ENCODE measurements around the gene EFCAB5. TPM values are rescaled to one million over a fixed set of nuclear protein-coding genes. Genes with fewer than 3 reads are reported as not detected.
"Not testable (repeated sequence)": the region's sequence is repeated elsewhere in the genome, so short reads cannot be mapped to it uniquely, and the experiment has no call there.

The EFCAB5 gene
- total RNA-seq, 1 donor from 2014 or later, result 1.6 TPM

DNA sequence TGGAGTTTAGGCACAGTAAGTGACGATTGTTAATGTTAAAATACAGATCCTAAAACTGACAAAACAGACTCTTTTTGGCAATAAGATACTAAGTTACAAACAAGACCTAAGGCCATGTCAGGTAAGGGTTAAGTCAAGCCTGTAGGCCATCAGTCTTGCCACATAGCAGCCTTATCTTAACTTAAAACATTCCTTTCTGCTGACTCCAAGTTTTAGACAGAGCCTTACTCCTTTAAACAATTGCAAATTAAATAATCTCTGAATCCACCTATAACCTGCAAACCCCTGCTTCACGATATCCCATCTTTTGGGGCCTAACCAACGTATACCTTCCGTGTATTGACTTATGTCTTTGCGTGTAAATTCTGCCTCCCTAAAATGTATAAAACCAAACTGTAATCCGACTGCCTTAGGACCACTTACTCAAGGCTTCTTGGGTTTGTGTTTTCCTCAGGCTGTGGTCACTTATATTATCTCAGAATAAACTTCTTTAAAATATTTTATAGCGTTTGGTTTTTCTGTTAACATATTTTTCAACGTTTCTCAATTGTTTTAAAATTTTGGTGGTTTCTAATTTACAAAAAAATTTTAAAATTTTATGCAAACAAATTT, 64.4 kb downstream of the EFCAB5 start:
- DNase-seq (ENCODE audit: low spot score), result no peak

DNA sequence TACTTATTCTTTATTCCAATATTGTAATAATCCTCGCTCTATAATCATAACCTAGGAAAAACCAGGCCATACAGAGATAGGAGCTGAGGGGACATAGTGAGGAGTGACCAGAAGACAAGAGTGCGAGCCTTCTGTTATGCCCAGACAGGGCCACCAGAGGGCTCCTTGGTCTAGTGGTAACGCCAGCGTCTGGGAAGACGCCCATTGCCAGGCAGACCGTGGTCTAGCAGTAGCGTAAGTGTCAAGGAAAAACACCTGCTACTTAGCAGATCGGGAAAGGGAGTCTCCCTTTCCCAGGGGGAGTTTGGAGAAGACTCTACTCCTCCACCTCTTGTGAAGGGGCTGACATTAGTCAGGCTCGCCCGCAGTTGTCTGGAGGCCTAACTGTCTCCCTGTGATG, 70.5 kb downstream of the EFCAB5 start:
- DNase-seq (ENCODE audit: low spot score), result not testable (repeated sequence)

DNA sequence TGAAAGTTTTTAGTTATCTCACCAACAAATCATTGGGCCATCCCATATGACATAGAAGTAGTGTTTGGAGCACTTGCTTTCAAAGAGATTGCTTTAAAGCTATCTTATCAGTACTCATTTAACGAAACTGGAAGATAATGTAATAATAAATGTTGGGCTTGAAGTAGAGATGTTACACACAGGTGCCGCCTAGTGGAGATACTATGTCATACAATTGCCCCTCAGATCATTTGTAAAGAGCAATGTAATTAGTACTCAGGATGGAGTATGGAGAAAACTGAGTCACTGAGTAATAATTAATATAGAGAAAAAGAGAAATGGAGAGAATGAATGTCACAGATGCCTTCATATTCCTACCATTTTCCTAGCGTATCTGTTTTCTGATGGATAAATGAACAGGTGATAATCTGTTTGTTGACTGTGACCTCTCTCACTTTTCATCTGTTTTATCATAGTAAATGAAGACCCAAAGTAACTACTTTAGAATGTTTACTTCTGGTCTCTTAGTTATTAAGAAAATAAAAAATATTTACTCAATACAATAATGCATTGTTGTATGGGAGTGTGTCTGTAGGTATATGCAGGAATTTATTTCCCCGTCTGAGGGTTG, 80.4 kb downstream of the EFCAB5 start:
- DNase-seq (ENCODE audit: low spot score), result no peak

DNA sequence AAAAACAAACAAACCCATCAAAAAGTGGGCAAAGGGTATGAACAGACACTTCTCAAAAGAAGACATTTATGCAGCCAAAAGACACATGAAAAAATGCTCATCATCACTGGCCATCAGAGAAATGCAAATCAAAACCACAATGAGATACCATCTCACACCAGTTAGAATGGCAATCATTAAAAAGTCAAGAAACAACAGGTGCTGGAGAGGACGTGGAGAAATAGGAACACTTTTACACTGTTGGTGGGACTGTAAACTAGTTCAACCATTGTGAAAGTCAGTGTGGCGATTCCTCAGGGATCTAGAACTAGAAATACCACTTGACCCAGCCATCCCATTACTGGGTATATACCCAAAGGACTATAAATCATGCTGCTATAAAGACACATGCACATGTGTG, 83.9 kb downstream of the EFCAB5 start:
- not testable (repeated sequence) for DNase-seq (ENCODE audit: low spot score)

DNA sequence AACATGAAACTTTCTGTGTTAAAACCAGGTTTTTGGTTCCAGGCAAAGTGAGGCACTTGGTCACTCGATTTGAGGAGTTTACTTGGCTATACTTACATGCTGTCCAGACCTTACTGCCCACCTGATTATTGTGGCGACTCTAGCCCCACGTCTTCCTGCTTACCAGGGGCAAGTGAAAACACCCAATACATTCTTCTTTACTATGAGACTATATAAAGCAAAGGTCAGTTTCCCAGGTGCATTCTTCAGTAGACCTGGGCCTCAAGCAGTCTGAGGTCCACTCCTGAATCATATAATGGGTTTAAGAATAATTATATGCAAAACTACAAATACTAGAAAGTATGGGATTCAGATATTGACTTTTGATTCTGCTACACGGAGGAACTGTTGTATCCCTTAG, 86.2 kb downstream of the EFCAB5 start:
- DNase-seq (ENCODE audit: low spot score), result no peak

DNA sequence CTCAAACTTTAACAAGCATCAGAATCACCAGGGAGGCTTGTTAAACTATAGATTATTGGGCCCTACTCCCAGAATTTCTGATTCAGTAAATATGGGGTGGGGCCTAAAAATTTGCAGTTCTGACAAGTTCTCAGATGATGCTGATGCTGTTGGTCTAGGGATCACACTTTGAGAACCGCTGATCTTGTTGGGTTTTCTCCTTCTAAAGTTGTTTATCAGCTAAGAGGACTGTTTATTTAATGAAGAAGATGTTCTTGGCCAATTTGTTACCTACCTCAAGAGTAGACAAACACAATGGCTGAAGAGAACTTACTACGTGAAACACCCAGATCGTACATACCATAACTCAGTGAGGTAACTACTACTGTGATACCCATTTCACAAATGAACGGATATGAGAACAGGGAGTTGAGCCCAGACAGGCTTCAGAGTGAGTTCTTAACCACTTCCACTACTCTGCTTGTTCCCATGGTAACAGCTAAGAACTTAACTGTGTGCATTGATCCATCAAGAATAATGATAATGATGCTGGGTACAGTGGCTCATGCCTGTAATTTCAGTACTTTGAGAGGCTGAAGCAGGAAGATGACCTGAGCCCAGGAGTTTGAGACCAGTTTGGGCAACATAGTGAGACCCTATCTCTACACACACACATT, 89.9 kb downstream of the EFCAB5 start:
- no peak for DNase-seq (ENCODE audit: low spot score)

DNA sequence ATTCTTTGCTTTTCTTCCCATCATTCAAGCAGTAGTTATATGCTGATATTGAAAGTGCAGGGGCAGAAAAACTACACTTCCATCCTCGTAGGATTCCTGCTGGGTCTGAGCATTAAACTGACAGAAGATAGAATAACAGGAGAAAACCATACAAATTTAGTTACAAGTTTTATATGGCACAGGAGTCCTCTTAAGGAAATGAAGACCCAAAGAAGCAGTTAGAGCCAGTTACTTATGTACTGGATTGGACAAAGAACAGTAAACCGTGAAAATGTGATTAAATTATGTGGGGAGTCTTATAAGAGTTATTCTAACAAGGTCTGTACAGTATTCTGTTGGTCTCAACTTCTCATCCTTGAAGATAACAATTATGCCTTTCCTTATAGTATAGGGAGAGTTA, 93.9 kb downstream of the EFCAB5 start:
- no peak for DNase-seq (ENCODE audit: low spot score)

DNA sequence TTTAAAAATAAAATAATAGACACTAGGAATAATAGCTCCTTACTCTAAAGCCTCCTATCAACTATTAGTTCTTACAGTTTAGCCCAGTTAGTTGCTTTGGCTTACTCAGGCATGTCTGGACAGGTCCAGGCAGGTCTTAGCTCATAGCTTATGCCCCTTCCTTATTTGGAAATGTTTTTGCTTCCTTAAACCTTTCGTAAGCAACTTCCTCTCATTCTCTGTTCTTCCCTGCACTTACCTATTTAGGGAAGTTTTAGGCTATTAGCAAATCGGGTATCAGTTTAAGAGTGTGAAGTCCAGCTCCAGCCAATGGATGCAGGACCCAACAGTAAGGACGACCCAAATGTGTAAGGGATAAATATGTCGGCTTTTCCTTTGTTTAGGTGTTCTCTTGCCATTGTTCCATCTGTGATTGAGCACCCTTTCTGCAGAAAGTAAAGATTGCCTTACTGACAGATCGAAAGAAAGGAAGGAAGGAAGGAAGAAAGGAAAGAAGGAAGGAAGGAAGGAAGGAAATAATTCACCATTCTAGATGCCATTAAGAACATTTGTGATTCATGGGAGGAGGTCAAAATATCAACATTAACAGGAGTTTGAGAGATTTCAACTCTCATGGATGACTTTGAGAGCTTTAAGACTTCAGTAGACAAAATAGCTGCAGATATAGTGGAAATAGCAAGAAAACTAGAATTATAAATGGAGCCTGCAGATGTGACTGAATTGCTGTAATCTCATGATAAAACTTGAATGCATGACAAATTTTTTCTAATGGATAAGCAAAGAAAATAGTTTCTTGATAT, 99.5 kb downstream of the EFCAB5 start:
- not testable (repeated sequence) for DNase-seq (ENCODE audit: low spot score)

DNA sequence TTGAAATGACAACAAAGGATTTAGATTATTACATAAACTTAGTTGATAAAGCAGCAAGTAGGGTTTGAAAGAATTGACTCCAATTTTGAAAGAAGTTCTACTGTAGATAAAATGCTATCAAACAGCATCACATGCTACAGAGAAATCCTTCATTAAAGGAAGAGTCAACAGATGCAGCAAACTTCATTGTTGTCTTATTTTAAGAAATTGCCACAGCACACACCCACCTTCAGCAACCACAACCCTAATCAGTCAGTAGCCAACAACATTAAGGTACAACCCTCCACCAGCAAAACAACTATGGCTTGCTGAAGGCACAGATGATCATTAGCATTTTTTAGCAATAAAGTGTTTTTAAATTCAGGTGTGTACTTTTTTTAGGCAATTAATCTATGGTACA, 100.1 kb downstream of the EFCAB5 start:
- DNase-seq (ENCODE audit: low spot score), result no peak

DNA sequence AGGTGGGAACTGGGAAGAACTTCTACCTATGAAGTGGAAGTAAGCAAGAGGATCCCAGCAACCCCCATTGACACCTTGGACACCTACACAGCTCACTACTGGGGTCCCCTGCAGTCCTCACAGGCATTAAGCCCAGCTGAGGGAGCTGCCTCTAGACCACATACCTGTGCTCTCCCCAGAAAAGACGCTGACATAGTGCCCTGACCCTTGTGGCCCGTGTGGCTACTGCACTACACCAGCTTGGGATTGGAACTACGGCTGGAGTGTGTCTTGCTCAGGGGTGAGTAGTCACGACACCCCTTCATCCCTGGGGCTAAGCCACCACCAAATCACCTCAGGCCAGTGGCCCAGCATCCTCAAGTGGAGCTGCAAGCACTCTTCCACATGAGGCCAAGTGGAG, 120.9 kb downstream of the EFCAB5 start:
- no peak for DNase-seq (ENCODE audit: low spot score)

DNA sequence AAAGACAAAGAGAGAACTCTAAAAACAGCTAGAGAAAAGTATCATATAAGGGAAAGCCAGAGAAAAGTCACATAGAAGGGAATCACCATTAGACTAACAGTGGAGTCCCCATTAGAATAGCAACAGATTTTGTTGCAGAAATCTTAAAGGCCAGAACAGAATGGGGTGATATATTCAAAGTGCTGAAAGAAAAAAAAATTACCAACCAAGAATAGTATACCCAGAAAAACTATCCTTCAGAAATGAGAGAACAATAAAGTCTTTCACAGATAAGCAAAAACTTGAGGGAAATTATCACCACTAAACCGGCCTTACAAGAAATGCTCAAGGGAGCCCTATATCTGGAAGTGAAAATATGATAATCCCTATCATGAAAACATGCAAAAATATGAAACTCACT, 123.3 kb downstream of the EFCAB5 start:
- DNase-seq (ENCODE audit: low spot score), result no peak

DNA sequence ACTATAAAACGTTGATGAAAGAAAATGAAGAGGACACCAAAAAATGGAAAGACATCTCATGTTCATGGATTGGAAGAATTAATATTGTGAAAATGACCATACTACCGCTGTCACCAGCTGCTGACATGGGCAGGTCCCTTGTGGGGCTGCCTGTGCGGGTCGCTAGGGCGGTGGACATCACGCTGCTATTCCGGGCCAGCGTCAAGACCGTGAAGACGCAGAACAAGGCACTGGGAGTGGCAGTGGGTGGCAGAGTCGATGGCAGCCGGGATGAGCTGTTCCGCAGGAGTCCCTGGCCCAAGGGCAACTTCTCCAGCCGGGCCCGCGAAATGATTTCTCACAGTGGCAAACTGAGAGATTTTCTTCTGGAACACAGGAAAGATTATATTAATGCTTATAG, 127.0 kb downstream of the EFCAB5 start:
- no peak for DNase-seq (ENCODE audit: low spot score)

DNA sequence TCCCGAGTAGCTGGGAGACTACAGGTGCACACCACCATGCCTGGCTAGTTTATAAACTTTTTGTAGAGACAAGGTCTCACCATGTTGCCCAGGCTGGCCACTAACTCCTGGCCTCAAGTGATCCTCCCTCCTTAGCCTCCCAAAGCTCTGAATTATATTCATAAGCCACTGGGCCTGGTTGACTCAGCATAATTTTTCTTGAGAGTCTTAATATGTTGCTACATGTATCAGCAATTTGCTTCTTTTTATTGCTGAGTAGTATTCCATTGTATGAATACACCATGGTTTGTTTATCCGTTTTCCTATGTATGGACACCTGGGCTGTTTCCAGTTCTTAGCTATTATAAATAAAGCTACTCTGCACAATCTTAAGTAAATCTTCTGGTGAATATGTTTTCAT, 132.8 kb downstream of the EFCAB5 start:
- no peak for DNase-seq (ENCODE audit: low spot score)

DNA sequence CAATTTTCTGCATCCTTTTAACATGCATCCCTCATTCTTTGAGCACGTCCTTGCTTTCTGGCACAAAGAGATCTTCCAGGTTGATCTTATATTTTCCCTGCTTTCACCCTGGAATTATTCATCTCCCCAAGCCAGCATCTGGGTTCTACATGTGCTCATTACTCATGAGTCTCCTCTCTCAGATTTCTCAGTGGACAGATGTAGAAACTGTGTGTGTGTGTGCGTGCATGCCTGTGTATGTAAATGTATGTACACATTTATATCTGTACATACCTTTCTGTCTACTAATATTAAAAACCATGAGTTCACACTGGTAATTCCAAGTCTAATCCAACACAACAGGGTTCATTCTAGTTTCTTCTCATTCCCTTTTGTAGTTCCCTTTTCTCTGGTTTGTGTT, 133.3 kb downstream of the EFCAB5 start:
- no peak for DNase-seq (ENCODE audit: low spot score)

DNA sequence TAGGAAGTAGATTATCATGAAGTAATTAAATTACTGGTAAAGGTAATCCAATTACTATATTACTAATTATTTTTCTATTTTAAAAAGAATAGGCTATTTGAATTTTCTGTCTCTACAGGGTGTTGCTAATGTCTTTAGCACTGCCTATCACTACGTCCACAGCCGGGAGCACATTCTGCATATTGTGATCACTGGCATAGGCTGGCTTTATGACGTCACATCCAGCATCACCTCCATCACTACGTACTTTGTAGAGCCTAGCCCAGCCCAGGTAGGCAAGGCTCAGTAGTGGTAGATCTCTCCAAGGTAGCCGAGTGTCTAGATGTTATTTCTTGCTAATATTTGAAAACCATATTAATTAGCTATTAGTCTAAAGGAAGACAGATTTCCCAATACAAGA, 141.3 kb downstream of the EFCAB5 start:
- DNase-seq (ENCODE audit: low spot score), result no peak

DNA sequence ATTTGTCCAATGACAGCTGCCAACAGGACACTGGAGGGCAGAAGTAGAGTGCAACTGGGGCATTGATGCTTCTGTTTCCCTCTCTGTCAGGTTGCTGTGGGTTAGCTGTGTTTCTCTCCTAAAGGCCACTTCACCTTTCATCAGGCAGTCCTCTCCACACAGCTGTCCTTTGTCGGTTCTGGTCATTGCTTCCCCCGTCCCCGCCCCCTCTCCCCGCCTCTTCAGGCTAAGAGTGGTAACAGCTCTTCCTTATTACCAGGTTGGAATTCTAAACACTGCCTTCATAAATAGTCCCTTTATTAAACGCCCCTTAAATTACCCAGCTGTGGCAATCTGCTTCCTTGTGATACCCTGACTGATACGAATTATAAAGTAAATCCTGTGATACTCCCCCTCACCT, 143.4 kb downstream of the EFCAB5 start:
- DNase-seq (ENCODE audit: low spot score), result no peak

DNA sequence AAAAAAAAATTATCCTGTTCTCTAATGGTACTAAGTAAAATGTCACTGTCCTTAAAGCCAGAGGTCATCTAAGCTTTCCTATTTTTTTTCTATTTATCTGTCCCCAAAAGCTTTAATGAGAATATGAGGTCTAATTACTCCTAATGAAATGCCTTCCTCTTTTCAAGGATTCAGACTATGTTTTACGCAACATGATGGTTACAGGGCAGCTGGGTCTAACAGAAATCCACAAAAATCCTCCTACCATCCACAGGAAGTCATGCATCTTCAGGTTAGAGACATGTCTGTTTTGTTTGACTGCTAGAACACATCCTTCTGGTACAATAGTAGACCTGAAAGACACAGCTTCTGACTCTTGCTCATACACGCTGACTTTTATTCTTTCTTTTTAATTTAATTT, 145.5 kb downstream of the EFCAB5 start:
- no peak for DNase-seq (ENCODE audit: low spot score)

DNA sequence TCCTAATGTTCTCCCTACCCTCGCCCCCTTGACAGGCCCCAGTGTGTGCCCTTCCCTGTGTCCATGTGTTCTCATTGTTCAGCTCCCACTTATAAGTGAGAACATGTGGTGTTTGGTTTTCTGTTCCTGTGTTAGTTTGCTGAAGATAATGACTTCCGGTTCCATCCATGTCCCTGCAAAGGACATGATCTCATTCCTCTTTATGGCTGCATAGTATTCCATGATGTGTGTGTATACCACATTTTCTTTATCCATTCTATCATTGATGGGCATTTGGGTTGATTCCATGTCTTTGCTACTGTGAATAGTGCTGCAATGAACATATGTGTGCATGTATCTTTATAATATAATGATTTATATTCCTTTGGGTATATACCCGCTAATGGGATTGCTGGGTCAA, 146.0 kb downstream of the EFCAB5 start:
- not testable (repeated sequence) for DNase-seq (ENCODE audit: low spot score)

DNA sequence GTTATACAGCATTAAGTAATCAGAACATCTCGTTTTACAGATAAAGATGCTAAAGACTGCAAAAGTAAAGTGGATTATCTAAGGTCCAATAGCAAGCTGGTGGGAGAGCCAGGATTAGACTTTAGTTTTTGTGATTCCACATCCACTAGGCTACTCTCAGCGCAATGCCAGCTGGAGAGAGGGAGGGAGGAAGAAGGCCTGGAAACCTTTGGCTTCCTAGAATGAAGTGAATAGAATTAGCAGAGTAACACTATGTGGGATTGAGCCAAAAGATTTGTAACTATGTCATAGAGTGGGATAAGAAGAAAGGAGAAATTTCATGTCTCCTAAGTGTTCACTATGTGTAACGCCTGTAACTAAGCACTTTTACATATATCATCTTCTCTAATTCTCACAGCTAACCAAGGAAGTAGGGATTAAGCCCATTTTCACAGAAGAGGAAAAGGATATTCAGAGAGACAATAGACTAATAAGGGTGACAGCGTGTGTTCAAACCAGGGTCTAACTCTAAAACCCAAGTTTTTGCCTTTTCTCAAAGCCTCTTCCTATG, 149.8 kb downstream of the EFCAB5 start:
- no peak for DNase-seq (ENCODE audit: low spot score)

DNA sequence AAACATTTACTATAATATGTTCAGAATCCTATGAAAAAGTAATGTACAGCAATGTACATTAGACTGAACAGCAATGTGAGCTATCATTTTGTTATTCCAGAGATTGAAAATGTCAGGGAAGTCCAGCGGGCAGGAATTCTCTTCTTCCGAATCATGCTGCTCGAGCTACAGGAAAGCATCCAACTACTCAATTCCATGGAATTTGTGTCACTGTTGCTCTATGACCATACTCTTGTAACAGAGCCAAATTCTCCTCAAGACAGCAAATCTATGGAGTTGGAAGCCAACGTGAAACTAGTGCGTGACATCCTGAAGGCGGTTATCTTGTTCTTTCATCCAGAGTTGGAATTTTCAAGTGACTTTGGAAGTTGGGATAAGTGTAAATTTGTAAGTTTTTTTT, 150.3 kb downstream of the EFCAB5 start:
- DNase-seq (ENCODE audit: low spot score), result no peak

DNA sequence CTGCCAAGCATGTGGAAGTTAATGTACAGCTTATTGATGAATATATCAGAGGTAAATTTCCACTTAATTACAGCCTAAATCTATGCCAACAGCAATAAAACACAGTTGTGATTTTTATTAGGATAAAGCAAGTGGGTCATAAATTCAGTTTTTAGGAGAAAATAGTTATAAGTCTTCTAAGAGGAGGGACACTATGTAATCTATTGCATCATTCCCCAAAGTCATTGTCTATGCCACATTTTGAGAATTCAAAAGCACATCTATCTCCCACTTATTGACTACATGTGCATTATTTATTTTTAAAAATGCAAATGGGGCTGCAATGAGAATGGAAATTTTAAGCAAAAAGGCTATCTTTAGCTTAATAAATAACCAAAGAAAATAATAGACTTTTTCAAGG, 151.5 kb downstream of the EFCAB5 start:
- no peak for DNase-seq (ENCODE audit: low spot score)

DNA sequence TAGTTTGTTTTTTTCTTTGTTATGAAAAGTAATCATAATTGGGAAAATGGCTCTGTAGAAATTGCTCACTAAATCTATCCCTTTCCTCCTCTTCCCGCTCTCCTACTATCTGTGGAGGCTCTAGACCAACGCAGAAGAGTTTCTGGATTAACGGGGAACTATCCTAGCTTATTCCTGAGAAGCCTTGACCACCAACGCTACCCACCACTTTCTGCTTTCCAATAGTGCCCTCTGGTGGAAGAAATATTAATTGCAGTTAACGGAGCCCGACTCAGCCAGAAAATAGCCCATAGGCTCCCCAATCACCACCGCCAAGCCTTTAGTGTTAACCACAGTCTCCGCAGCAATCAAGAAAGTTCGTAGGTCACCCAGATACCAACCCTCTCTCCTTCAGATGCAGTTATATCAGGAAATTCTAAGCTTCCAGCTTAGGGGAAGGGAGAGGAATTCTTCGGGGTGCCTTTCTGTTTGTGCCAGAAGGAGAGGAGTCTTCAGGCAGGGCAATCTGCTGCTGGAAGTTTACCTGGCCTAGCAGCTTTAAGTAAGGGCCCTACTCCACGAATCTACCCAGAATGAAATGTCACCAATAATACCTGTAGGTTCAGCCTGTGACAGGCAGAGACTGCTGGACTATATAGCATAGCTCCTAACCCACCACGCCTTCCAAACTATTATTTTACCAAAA, 152.2 kb downstream of the EFCAB5 start:
- DNase-seq (ENCODE audit: low spot score), result no peak
